RPMI7951 (cell line): Measurements from ENCODE around the gene MYL12A. TPM values are rescaled to one million over a fixed set of nuclear protein-coding genes. Genes with fewer than 3 reads are reported as not detected.
"Not testable (repeated sequence)": the region's sequence is repeated elsewhere in the genome, so short reads cannot be mapped to it uniquely, and the experiment has no call there.

Experiments used
- DNase-seq: peaks from one replicate; pipeline ENCODE4 v3.0.0-alpha.2; 2012; ENCODE audit warnings: low read depth
- total RNA-seq: library from RNA; depleted of rRNA; stranded (reverse); fragments of >200 nt; shearing (Covaris generic); gene quantifications from 2 replicates; pipeline ENCODE4 v1.2.3, GENCODE V29; 2014

Gene MYL12A
- total RNA-seq, 1 experiment from 2014 or later: 818 TPM

GRCh38 chr18:3254725-3255124 is 7.1 kb downstream of the MYL12A start:
- no peak for DNase-seq

DNA sequence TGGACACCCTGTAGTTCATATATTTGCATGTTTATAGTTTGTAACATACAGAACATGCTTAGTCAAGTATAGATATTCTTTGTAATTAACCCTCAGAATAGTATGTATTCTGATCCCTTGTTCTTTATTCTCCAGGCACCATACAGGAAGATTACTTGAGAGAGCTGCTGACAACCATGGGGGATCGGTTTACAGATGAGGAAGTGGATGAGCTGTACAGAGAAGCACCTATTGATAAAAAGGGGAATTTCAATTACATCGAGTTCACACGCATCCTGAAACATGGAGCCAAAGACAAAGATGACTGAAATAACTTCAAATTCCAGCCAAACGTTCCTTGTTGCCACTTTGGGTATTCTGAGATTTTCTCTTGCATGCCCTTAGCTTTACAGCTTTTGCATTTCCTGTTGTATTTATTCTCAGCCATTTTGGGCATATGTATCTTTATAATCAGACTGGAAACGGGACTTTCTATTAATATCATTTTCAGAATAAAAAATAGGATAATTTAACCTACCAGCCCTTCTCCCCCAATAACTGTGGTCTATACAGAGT is 8.1 kb downstream of the MYL12A start:
- no peak for DNase-seq

DNA sequence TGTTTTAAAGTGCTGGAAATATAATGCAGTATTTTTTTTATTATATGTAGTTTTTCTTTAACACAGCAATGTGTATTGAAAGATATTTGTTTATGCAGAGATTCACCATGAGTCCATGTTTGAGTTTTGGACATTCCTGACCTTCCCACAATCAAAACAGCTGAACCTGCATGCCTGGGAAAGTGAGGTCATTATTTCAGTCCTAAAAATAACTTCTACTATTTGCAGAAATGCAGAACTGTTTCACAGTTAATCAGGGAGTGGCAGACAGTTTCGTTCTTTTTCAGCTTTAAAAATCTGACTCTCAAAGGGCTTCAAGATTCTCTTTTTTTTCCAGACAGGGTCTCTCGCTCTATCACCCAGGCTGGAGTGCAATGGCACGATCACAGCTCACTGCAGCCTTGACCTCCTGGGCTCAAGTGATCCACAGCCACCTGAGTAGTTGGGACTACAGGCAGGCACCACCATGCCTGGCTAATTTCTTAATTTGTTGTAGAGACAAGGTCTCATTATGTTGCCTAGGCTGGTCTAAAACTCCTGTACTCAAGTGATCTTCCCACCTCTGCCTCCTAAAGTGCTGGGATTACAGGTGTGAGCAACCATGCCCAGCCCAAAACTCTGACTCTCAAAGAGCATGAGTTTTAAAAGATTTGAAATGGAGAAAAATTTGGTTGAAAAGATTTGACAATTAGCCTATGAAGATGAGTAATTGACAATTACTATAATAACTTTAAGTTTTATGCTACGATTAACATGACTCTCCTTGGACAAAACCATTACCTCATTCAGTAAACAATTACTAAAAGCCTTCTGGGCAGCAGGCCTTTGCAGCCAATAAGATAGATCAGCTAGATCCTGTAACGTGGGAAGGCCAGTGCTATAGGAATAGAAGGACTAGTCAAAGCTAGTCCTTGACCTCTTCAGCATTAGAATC is 9.4 kb downstream of the MYL12A start:
- DNase-seq: no peak

DNA sequence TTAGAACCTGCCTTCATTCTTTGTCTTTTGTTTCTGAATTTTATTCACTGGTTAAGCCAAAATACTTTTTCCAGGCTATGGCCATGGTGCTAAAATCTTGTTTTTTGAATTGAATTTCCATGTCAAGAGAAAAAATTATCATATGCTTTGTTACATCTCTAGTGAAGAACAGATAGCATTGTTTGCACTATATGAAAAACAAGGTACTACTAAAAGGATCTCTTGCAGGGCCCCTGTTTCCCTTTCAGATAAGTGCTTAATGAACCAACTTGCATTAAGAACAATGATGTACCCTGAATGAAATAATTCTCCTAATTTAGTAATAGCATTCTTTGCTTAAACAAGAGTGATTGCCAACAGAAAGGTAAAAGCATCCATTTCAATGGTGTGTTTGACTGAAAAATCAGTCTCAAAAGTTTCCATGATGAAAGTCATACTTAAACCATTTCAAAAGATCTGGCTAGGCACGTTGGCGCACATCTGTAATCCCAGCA is 10.1 kb downstream of the MYL12A start:
- DNase-seq: no peak

DNA sequence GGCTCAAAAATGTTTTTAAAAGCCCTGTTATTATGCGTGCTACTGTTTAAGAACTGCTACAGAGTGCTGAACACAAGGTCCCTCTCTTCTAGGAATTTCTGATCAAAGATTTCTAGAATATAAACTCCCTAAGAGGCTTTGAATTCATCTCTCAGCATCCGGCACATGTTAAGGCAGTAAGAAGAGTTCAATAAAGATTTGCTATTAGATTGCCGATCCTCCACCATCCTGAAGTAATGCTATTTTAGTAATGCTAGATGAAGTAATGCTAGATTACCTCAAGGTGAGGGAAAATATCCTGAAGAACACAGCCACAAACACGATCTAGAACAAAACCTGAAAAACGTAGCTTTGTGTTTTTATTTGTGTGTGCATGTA is 13.4 kb downstream of the MYL12A start:
- DNase-seq: no peak

DNA sequence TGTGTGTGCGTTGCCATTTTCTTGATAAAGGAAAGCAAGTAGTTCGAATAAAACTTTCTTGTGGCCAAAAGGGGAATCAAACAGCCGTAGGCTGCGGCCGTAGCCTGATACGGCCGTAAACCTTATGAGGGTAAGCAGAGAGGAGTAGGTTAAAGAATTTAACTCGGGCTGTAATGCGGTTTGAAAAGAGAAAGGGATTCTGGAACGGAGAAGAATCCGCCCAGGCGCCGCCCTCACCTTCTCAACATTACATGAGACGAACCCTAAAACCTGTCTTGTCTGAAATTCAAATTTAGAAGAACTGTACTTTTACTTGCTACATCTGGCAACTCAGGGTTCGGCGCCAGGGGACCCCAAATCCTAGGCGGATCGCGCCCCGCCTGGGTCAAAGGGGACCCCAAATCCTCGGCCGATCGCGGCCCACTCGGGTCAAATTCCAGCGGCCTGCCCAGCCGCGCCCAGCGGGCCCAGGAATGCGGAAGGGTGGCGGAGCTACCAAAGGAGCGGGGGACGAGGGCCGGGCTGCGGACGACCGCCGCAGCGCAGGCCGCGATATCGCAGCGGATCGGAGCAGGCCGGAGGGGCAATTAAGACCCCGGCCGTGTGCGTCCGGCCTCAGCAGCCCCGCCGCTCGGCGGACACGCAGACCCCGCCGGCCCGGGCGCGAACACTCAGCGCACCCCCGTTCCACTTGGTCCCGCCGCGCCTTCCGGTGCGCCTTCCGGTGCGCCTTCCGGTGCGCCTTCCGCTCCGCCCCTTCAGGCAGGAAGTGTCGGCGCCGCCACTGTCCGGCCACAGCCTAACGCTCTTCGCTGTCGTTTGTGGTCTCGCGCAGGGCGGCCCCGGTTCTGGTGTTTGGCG is 14.0 kb downstream of the MYL12A start, which contains the start of gene MYL12B:
MYL12B (plus strand) TSS at position 761 of the 861 bp plus-strand sequence. CDS start 10,766 bp downstream, outside the sequence.
- DNase-seq: peak; percentile 81

DNA sequence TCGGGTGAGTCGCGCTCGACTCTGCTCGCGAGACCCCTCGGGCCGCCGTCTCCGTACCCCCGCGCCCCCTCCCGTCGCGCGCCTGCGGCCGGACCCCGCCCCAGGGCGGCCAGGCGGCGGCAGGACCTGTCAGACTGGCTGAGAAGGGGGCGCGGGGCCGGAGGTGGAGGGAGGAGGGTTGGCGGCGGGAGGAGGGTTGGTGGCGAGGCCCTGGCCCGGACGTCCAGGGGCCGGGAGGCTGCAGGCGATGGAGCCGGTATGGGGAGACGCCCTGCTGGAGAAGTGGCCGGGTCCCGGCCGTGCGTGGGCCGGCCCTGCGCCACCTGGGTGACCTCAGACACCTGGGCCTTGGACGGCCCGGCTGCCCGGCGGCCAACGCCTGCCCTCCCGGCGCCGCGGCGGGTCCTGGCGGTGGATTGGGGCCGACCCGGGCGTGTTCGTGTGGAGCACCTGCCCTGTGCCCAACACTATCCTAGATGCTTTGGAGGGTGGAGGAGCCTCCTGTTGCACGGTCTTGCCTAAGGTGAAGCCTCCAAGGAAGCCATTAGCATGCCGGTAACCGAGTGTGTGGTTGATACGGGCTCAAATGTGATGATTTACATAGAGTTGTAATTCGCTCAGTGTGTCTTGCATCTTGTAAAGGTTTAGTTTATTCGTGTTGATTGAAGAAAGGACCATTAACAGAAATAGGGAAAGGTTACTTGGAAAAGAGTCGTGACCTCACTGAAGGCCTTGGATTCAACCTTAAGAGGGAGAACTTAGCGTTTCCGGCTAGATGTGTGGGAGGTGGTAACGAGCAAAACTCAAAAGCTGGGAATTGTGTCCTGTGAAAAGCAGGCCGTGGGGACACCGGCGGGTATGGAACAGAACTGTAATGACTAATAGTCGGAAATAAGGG is 14.9 kb downstream of the MYL12A start:
- DNase-seq: no peak

- no peak for DNase-seq
Measured at GRCh38 chr18:3263132-3263700, 15.6 kb downstream of the MYL12A start.

- DNase-seq: no peak
Measured at GRCh38 chr18:3264362-3264761, 16.8 kb downstream of the MYL12A start.

DNA sequence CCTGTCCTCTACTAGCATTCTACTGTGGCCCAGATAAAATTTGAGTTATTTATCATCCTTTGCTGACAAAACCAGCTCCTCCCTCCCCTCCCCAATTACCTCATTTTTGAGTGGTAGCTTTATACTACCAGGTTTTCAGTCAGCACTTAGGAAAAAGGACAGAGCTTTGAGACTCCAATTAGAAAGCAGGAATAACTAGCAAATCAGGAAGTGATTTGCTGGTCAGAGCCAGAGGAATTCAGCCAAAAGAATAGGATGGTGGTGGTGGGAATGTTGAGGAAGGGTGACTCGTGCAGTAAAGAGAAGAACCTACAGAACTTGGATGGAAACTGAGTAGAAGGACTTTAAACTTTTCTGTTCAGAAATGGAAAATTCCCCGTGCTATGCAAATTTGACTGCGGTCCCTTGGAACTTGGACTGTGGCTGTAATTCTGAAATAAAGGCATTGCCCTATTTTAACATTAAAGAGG is 18.0 kb downstream of the MYL12A start:
- DNase-seq: no peak

DNA sequence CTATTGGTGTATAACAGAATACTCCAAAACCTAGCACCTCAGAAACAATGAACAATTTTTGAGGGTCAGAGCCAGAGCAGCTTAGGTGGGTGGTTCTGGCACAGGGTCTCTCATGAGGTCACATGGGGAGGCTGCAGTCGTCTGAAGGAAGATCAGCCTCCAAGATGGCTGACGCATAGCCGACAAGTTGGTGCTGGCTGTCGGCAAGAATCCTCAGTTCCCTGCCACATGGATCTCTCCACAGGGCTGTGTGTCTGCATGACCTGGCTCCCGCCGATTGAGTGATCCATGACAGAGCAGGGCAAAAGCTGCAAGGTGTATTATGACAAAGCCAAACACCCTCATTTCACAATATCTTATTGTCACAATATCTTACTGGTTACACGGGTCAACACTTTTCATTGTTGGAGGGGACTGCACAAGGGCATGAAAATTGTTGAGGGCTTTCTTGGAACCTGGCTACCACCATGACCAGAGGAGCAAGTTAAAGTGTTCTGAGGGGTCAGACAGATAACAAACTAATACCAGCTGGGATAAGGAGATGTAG is 18.5 kb downstream of the MYL12A start:
- DNase-seq: no peak

- DNase-seq: no peak
Measured at GRCh38 chr18:3268306-3268705, 20.7 kb downstream of the MYL12A start.

- DNase-seq: no peak
Measured at GRCh38 chr18:3269241-3269913, 21.8 kb downstream of the MYL12A start.

DNA sequence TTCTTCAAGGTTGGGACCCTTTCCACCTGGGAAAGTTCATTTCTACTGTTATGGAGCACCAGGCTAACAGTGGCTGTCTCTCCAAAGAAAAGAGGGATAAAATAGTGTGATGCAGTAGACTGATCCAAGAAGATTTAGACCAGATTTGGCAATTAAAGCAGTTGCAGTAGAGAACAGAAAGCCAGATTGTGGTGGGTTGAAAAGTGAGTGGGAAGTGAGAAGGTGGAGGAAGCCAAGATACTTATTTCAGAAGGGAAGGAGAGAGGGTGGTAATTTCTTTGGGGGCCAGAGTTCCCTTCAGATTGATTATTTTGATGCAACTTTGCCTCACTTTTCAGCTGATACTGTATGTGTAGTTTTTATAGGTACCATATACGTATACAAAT is 22.3 kb downstream of the MYL12A start:
- DNase-seq: no peak

GRCh38 chr18:3273042-3273441 is 25.4 kb downstream of the MYL12A start:
- DNase-seq: no peak

DNA sequence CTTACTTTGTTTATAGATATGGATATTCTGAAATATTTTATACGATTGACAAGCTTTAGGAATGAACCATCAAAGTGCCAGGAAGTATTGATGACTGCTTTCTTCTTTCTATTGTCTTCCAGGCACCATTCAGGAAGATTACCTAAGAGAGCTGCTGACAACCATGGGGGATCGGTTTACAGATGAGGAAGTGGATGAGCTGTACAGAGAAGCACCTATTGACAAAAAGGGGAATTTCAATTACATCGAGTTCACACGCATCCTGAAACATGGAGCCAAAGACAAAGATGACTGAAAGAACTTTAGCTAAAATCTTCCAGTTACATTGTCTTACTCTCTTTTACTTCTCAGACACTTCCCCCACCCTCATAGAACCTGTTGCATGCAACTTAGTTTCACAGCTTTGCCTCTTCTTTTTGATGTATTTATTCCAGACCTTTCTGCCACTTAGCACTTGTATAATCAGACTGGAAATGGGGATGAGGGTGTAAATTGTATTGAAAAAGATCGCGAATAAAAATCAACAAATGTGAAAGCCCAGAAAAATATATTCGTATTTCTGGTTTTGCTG is 30.1 kb downstream of the MYL12A start:
- DNase-seq: not testable (repeated sequence)

- DNase-seq: no peak
Measured at GRCh38 chr18:3279201-3280185, 31.9 kb downstream of the MYL12A start.
